ENCODE measurements around the gene BCL7C. TPM values are rescaled to one million over a fixed set of nuclear protein-coding genes. Genes with fewer than 3 reads are reported as not detected.
A peak's percentile ranks its signal among the peaks of the same experiment; 100 is the strongest.

BCL7C gene
- total and polyA plus RNA-seq, 5 donors from 2014 or later: 22.9 to 43.7 (median 39.0) TPM

- Histone ChIP-seq H3K4me1 (ENCODE audit: control insufficient read depth, insufficient read depth, low read length, poor library complexity, severe bottlenecking) (peaks cover 2% of the 10 kb centered on the region), H3K27me3 (ENCODE audit: control insufficient read depth, insufficient read depth, low read length) (no peaks in the 10 kb centered on the region), H3K9me3 (ENCODE audit: control insufficient read depth in 2 of 2, low read length in 2 of 2) (no peaks in the 10 kb centered on the region), H3K27ac (ENCODE audit: insufficient read depth, low read length, poor library complexity, severe bottlenecking) (no peak overlapping the region), H3K36me3 (ENCODE audit: control insufficient read depth, insufficient read depth, low read length) (peaks cover 25% of the 10 kb centered on the region), H3K4me3 (ENCODE audit: low read depth, low read length) (no peak overlapping the region)
- H3K27ac Mint-ChIP-seq: peak overlapping the region; percentile 27 to 73 (median 62)
- no peaks in the 10 kb centered on the region for H3K9me3 Mint-ChIP-seq
- peak in 1 of 2 donors; percentile 18 for ATAC-seq (ENCODE audit: low read depth in 2 of 2)
- H3K4me1 Mint-ChIP-seq: peaks cover 3 to 38% (median 17%) of the 10 kb centered on the region in 4 donors
- no peaks in the 10 kb centered on the region for H3K27me3 Mint-ChIP-seq
- H3K36me3 Mint-ChIP-seq: peaks cover 22% of the 10 kb centered on the region
- H3K4me3 Mint-ChIP-seq: peak overlapping the region in 1 of 4 donors; percentile 38
- DNase-seq: peak in 1 of 3 donors; percentile 60
Observed at GRCh38 chr16:30882429-30883310, 11.2 kb downstream of the BCL7C start.

GRCh38 chr16:30876867-30877266 is 17.0 kb downstream of the BCL7C start:
- Histone ChIP-seq H3K4me3 (ENCODE audit: low read depth, low read length) (peak overlapping the region; percentile 91), H3K36me3 (ENCODE audit: control insufficient read depth, insufficient read depth, low read length) (peaks cover 9% of the 10 kb centered on the region), H3K27me3 (ENCODE audit: control insufficient read depth, insufficient read depth, low read length) (no peaks in the 10 kb centered on the region), H3K27ac (ENCODE audit: insufficient read depth, low read length, poor library complexity, severe bottlenecking) (peak overlapping the region; percentile 89), H3K4me1 (ENCODE audit: control insufficient read depth, insufficient read depth, low read length, poor library complexity, severe bottlenecking) (peaks cover 26% of the 10 kb centered on the region), H3K9me3 (ENCODE audit: control insufficient read depth in 2 of 2, low read length in 2 of 2) (no peaks in the 10 kb centered on the region)
- H3K27ac Mint-ChIP-seq: peak overlapping the region; percentile 91 to 98 (median 95)
- no peaks in the 10 kb centered on the region for H3K9me3 Mint-ChIP-seq
- no peak for ATAC-seq (ENCODE audit: low read depth in 2 of 2)
- H3K4me3 Mint-ChIP-seq: peak overlapping the region; percentile 93 to 99 (median 96)
- H3K27me3 Mint-ChIP-seq: no peaks in the 10 kb centered on the region
- peaks cover 13% of the 10 kb centered on the region for H3K36me3 Mint-ChIP-seq
- no peak for DNase-seq
- H3K4me1 Mint-ChIP-seq: peaks cover 15 to 48% (median 25%) of the 10 kb centered on the region in 4 donors

DNA sequence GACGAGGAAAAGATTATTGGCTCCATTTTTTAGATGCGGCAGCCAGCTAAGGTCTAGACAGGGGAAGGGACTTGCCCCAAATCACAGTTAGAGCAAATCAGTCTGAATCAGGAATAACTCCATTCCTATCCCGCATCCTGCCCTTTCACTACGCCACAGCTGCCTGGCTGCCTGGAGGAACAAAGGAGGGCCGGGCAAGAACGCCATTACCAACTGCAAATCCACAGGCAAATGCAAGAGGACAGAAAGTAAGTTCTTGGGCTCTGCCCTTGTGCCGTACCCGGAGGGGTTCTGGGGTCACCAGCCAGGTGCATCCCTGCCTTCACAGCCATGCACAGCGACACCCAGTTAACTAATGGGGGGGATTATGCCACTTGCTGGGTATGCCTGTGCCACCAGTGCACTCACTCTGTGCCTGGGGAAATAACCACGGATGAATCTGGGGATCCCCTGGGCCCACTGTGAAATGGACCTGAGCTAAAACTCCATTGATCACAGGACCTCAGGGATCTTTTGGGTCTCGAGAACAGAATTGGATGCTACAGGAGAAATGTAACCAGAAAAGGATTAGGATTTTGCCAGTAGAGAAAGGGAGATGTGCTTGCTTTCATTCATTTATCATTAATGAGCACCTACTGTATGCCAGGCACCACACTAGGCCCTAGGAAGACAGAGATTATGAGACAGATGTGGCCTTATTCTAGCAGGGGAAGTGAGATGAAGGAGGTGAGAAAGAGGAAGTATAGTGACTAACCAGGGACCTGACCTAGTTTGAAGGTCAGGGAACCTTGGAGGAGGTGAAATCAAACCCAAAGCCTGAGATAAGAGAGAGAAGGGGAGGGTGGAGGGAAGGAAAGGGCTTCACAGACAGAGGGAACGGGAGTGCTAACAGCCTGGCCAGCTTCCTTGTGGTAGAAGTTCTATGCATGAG is 17.7 kb downstream of the BCL7C start:
- H3K27me3 ChIP-seq (ENCODE audit: control insufficient read depth, insufficient read depth, low read length): no peaks in the 10 kb centered on the region
- ATAC-seq (ENCODE audit: low read depth in 2 of 2): peak; percentile 13 to 17
- Mint-ChIP-seq H3K27me3 (no peaks in the 10 kb centered on the region), H3K4me1 (peaks cover 15 to 43% (median 22%) of the 10 kb centered on the region in 4 donors), H3K9me3 (no peaks in the 10 kb centered on the region), H3K4me3 (peak overlapping the region; percentile 93 to 99 (median 96)), H3K36me3 (peaks cover 13% of the 10 kb centered on the region), H3K27ac (peak overlapping the region; percentile 91 to 98 (median 95))
- H3K4me3 ChIP-seq (ENCODE audit: low read depth, low read length): peak overlapping the region; percentile 91
- peak in 1 of 3 donors; percentile 62 for DNase-seq
- H3K36me3 ChIP-seq (ENCODE audit: control insufficient read depth, insufficient read depth, low read length): peaks cover 9% of the 10 kb centered on the region
- H3K9me3 ChIP-seq (ENCODE audit: control insufficient read depth in 2 of 2, low read length in 2 of 2): no peaks in the 10 kb centered on the region
- peak overlapping the region; percentile 89 for H3K27ac ChIP-seq (ENCODE audit: insufficient read depth, low read length, poor library complexity, severe bottlenecking)
- H3K4me1 ChIP-seq (ENCODE audit: control insufficient read depth, insufficient read depth, low read length, poor library complexity, severe bottlenecking): peaks cover 26% of the 10 kb centered on the region

DNA sequence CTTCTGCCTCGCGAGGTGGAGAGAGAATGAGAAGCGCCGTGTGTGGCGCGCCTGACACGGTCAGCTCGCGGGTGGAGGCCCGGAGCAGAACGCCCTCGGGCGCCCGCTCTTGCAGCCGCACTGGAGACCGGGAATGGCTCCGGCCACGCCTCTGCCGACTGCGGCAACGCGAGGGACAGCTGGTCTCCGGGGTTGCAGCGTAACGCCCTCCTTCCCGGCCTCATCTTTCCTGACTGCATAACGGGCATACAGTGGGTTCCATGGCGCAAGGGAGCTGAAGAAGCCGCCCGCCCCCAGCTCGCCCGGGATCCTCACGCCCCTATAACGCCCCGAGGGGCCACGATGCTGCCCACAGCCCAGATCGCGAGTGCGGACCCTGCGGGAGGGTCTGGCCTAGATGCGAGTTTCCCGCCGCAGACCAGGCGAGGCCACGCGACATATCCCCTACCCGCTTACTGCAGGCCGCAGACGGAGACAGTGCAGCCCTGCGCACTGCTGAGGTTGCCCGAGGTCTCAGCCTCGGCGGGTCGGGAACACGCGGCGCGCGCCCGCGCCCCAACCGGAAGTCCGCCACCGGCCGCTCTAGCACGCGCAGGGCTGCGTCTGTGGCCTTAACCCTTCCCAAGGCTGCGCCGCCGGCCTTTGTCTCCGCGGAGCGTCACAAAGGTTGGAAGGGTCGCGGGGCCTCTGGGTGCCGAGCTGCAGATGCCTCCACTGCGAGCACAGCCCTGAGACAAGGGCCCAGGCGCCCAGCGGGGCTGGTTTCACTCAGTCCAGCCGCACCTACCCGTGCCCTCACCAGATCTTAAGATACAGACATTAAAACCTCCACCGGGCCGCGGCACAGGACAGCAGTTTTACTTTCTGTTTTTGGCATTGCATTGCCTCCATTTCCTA is 18.8 kb downstream of the BCL7C start:
- no peaks in the 10 kb centered on the region for H3K27me3 ChIP-seq (ENCODE audit: control insufficient read depth, insufficient read depth, low read length)
- H3K4me3 Mint-ChIP-seq: peak overlapping the region; percentile 93 to 99 (median 96)
- H3K4me1 Mint-ChIP-seq: peaks cover 15 to 38% (median 20%) of the 10 kb centered on the region in 4 donors

GRCh38 chr16:30874244-30874820 is 19.5 kb downstream of the BCL7C start:
- Mint-ChIP-seq H3K4me3 (peak overlapping the region; percentile 93 to 99 (median 96)), H3K4me1 (peaks cover 15 to 37% (median 20%) of the 10 kb centered on the region in 4 donors), H3K27me3 (no peaks in the 10 kb centered on the region), H3K27ac (peak overlapping the region; percentile 95 to 98 (median 96)), H3K36me3 (peaks cover 13% of the 10 kb centered on the region), H3K9me3 (no peaks in the 10 kb centered on the region)
- H3K27me3 ChIP-seq (ENCODE audit: control insufficient read depth, insufficient read depth, low read length): no peaks in the 10 kb centered on the region
- peak overlapping the region; percentile 89 for H3K27ac ChIP-seq (ENCODE audit: insufficient read depth, low read length, poor library complexity, severe bottlenecking)
- ATAC-seq (ENCODE audit: low read depth in 2 of 2) (no peak), DNase-seq (no peak)
- H3K4me3 ChIP-seq (ENCODE audit: low read depth, low read length): peak overlapping the region; percentile 91
- H3K36me3 ChIP-seq (ENCODE audit: control insufficient read depth, insufficient read depth, low read length): peaks cover 8% of the 10 kb centered on the region
- H3K4me1 ChIP-seq (ENCODE audit: control insufficient read depth, insufficient read depth, low read length, poor library complexity, severe bottlenecking): peaks cover 26% of the 10 kb centered on the region
- H3K9me3 ChIP-seq (ENCODE audit: control insufficient read depth in 2 of 2, low read length in 2 of 2): no peaks in the 10 kb centered on the region

More for the DNA sequence above, 18.8 kb downstream of the BCL7C start:
- peaks cover 13% of the 10 kb centered on the region for H3K36me3 Mint-ChIP-seq
- Histone ChIP-seq H3K9me3 (ENCODE audit: control insufficient read depth in 2 of 2, low read length in 2 of 2) (no peaks in the 10 kb centered on the region), H3K27ac (ENCODE audit: insufficient read depth, low read length, poor library complexity, severe bottlenecking) (peak overlapping the region; percentile 89), H3K4me3 (ENCODE audit: low read depth, low read length) (peak overlapping the region; percentile 91), H3K36me3 (ENCODE audit: control insufficient read depth, insufficient read depth, low read length) (peaks cover 9% of the 10 kb centered on the region), H3K4me1 (ENCODE audit: control insufficient read depth, insufficient read depth, low read length, poor library complexity, severe bottlenecking) (peaks cover 26% of the 10 kb centered on the region)
- H3K9me3 Mint-ChIP-seq: no peaks in the 10 kb centered on the region
- peak overlapping the region; percentile 91 to 98 (median 95) for H3K27ac Mint-ChIP-seq
- ATAC-seq (ENCODE audit: low read depth in 2 of 2): peak; percentile 95 to 96
- no peaks in the 10 kb centered on the region for H3K27me3 Mint-ChIP-seq
- peak; percentile 77 to 95 (median 89) for DNase-seq

DNA sequence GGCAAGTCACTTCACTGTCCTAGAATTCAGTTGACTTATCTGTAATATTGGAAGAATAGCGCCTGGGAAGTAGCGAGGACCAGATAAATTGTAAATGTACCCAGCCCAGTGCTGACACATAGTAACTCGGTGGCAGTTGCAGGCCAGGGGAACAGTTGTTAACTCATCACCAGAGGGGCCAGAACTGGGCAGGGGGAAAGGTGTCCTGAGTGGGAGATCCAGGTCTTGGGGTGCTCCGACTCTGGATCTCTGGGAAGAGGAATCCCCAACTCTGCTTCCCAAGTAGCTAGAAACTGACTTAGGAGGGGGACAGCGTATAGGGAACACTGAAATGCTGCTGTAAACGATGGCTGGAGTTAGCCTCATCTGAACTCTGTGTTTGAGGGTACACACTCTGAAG is 23.0 kb downstream of the BCL7C start:
- ATAC-seq (ENCODE audit: low read depth in 2 of 2): no peak

More for the DNA sequence above, 23.0 kb downstream of the BCL7C start:
- DNase-seq: no peak
- H3K36me3 ChIP-seq (ENCODE audit: control insufficient read depth, insufficient read depth, low read length): peaks cover 2% of the 10 kb centered on the region
- peaks cover 10% of the 10 kb centered on the region for H3K4me1 ChIP-seq (ENCODE audit: control insufficient read depth, insufficient read depth, low read length, poor library complexity, severe bottlenecking)
- no peak overlapping the region for H3K4me3 ChIP-seq (ENCODE audit: low read depth, low read length)
- no peak overlapping the region for H3K27ac Mint-ChIP-seq
- no peaks in the 10 kb centered on the region for H3K27me3 ChIP-seq (ENCODE audit: control insufficient read depth, insufficient read depth, low read length)
- H3K4me3 Mint-ChIP-seq: peak overlapping the region in 2 of 4 donors; percentile 39 to 58
- H3K4me1 Mint-ChIP-seq: peaks cover 6 to 16% (median 9%) of the 10 kb centered on the region in 4 donors
- peaks cover 7% of the 10 kb centered on the region for H3K36me3 Mint-ChIP-seq
- H3K9me3 Mint-ChIP-seq: no peaks in the 10 kb centered on the region
- no peaks in the 10 kb centered on the region for H3K9me3 ChIP-seq (ENCODE audit: control insufficient read depth in 2 of 2, low read length in 2 of 2)
- no peaks in the 10 kb centered on the region for H3K27me3 Mint-ChIP-seq
- H3K27ac ChIP-seq (ENCODE audit: insufficient read depth, low read length, poor library complexity, severe bottlenecking): no peak overlapping the region
